Measurements from ENCODE around the gene PSMF1. TPM values are rescaled to one million over a fixed set of nuclear protein-coding genes. Genes with fewer than 3 reads are reported as not detected.

The PSMF1 gene
- total RNA-seq, 1 donor from 2014 or later, result 131 TPM

DNA sequence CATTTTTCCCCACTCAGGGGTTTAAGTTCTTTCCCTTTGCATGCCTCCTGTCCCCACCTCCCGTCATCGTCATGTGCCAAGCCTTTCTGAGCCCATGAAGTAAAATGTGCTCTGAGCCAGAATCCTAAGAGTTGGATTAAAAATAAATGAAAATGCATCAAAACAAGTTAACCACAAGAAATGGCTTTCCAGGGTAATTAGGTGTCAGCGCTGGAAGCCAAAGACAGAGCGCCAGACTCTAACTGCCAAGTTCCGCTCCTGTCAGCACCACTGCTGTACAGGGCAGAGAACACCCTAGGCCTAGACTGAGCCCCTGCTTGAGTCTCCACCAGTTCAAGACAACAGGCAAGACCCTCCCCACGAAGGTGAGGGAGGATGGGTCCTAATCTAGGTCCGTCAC, 79.4 kb downstream of the PSMF1 start:
- H3K36me3 ChIP-seq, result no peaks in the 10 kb centered on the region
- TF ChIP-seq, protein P1, sequence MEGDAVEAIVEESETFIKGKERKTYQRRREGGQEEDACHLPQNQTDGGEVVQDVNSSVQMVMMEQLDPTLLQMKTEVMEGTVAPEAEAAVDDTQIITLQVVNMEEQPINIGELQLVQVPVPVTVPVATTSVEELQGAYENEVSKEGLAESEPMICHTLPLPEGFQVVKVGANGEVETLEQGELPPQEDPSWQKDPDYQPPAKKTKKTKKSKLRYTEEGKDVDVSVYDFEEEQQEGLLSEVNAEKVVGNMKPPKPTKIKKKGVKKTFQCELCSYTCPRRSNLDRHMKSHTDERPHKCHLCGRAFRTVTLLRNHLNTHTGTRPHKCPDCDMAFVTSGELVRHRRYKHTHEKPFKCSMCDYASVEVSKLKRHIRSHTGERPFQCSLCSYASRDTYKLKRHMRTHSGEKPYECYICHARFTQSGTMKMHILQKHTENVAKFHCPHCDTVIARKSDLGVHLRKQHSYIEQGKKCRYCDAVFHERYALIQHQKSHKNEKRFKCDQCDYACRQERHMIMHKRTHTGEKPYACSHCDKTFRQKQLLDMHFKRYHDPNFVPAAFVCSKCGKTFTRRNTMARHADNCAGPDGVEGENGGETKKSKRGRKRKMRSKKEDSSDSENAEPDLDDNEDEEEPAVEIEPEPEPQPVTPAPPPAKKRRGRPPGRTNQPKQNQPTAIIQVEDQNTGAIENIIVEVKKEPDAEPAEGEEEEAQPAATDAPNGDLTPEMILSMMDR (IDR thresholded peaks at IDR 0.05), result no peak
- no peaks in the 10 kb centered on the region for H3K27me3 ChIP-seq (ENCODE audit: low read depth)
- DNase-seq (no peak), ATAC-seq (peak in 1 of 2 donors; percentile 32)
- H3K27ac ChIP-seq, result no peak overlapping the region
- peaks cover 7% of the 10 kb centered on the region for H3K4me1 ChIP-seq
- H3K4me3 ChIP-seq, result no peak overlapping the region
- intact Hi-C loops (cut with DNase I), result no loop called here
- no peaks in the 10 kb centered on the region for H3K9me3 ChIP-seq

DNA sequence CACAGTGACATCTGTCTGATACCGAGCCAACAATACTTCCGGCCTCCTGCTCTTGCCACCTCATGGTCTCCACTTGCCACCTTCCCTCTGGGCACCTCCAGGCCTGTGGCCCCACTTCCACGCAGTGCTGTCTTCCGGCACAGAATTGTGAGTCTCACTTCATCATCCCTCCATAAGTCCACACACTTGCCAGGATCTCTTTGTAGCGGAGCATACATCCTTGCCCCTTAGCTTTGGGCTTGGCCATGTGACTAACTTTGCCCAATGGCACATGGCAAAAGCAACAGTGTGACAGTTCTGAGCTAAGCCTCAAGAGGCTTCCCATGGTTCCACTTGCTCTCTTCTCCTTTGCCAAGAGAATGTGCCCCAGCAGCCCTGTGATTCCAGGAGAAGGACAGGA, 80.3 kb downstream of the PSMF1 start:
- Histone ChIP-seq H3K27ac (peak overlapping the region; percentile 4), H3K4me3 (no peak overlapping the region), H3K27me3 (ENCODE audit: low read depth) (no peaks in the 10 kb centered on the region), H3K4me1 (peaks cover 16% of the 10 kb centered on the region), H3K9me3 (no peaks in the 10 kb centered on the region), H3K36me3 (no peaks in the 10 kb centered on the region)
- intact Hi-C loops (cut with DNase I), result no loop called here
- ATAC-seq, result no peak
- no peak for DNase-seq
- TF ChIP-seq, protein P1 (IDR thresholded peaks at IDR 0.05), result no peak

DNA sequence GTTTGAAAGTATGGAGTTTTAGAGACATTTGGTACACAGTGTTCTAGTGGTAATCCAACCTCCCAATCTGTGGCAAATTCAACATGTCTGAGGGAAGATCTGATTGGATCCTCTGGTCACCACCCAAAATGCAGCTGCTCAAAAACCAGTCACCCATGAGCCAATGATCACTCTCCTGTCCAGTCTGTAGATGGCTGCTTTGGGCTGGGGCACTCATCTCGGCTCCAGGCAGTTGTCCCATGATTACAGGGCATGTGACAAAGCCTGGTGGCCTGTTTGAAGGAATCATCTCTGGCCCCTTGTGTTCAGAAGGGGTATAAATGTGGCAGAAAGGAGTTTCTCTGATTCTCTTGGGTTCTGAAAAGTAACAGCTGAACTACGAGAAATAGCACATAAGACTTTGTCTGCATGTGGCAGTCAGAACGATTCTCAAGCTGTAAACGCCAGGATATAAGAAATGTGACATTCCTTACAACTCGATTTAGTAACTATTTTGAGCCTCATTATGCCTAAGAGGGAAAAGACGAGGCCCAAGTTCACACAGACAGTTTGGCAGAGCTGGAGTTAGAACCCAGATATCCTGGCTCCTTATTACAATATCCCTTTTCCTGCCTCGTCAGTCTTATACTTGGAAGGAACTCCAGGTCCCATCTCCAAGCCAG, 80.9 kb downstream of the PSMF1 start:
- DNase-seq (no peak), ATAC-seq (no peak)
- TF ChIP-seq, protein P1 (IDR thresholded peaks at IDR 0.05), result no peak
- H3K9me3 ChIP-seq, result no peaks in the 10 kb centered on the region
- no peaks in the 10 kb centered on the region for H3K27me3 ChIP-seq (ENCODE audit: low read depth)
- no peaks in the 10 kb centered on the region for H3K36me3 ChIP-seq
- no peak overlapping the region for H3K4me3 ChIP-seq
- intact Hi-C loops (cut with DNase I), result no loop called here
- H3K4me1 ChIP-seq, result peaks cover 22% of the 10 kb centered on the region
- H3K27ac ChIP-seq, result peak overlapping the region; percentile 4

DNA sequence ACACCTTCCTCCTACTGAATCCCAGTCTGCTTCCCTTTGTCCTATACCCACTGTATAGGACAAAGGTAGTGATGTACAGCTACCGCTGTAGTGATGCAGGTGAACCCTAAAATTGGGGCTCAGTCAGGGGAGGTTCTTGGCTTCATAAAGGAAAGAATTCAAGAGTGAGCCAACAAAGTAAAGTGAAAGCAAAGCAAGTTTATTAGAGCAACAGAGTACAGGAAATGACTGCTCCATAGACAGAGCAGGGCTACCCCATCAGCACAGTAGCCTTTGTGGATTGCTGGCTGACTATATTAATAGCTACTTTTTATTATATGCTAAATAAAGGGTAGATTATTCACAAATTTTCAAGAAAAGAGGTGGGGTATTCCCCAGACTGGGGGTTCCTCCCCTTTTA, 81.6 kb downstream of the PSMF1 start:
- DNase-seq, result no peak
- peaks cover 27% of the 10 kb centered on the region for H3K4me1 ChIP-seq
- H3K4me3 ChIP-seq, result no peak overlapping the region
- H3K27ac ChIP-seq, result peak overlapping the region; percentile 4
- TF ChIP-seq, protein P1 (IDR thresholded peaks at IDR 0.05), result no peak
- intact Hi-C loops (cut with DNase I), result no loop called here
- ATAC-seq, result no peak
- no peaks in the 10 kb centered on the region for H3K27me3 ChIP-seq (ENCODE audit: low read depth)
- no peaks in the 10 kb centered on the region for H3K36me3 ChIP-seq
- H3K9me3 ChIP-seq, result no peaks in the 10 kb centered on the region

DNA sequence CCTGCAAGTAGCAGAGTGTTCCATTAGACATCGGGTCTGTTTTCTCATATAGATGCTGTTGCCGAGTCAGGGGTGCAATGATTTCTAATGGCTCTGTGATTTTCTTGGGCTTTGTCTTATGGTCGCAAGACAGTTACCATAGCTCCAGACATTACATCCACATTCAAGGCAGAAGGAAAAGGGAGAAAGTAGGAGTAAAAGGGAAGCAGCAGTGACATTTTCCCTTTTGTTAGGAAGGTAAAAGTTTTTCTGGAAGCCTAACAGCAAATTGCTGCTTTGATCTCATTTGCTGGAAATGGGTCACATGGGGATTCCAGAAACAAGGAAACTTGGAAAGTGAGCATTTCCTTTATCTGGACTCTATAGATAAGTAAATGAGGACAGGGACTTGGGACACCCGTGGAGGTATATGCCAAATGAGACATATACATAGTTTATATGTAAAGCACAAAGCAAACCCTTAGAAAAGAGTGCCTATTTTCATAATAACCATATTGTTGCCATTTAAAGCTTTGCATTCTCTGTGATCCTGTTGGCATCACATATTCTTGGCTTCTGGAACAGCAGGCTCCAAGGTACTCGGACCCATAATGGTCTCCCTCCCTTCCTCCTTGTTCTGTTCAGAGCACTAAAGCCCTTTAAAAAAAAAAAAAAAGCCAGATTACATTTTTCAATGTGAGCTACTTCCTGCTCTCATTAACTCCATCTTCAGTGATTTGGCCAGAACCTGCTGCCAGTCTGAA, 84.5 kb downstream of the PSMF1 start, which contains the start of gene C20orf202:
C20orf202 (plus strand) TSS at position 693 of the 743 bp plus-strand sequence. CDS start 132 bp downstream, outside the sequence.
- peaks cover 27% of the 10 kb centered on the region for H3K4me1 ChIP-seq
- H3K27ac ChIP-seq, result peak within 1 kb of the TSS; percentile 56
- no peaks in the 10 kb centered on the region for H3K36me3 ChIP-seq
- H3K4me3 ChIP-seq, result no peak within 1 kb of the TSS
- intact Hi-C loops (cut with DNase I), result no loop called here
- no peak for DNase-seq
- no peak for ATAC-seq
- TF ChIP-seq, protein P1 (IDR thresholded peaks at IDR 0.05), result no peak
- no peaks in the 10 kb centered on the region for H3K9me3 ChIP-seq
- no peaks in the 10 kb centered on the region for H3K27me3 ChIP-seq (ENCODE audit: low read depth)
